Upper lobe of right lung (tissue), 1 donor: ENCODE data around the gene BPIFB3. TPM values are rescaled to one million over a fixed set of nuclear protein-coding genes. Genes with fewer than 3 reads are reported as not detected.

Experiments used
- ATAC-seq: fragments of 200-7000 bp; cut with Tn5 transposase; one replicate; pipeline ENCODE4 v1.9.1; 2020; ENCODE audit warnings: mild to moderate bottlenecking, moderate library complexity
- DNase-seq: peaks from one replicate; pipeline ENCODE4 v3.0.0-alpha.2; 2020
- H3K27ac ChIP-seq: fragments of 200-600 bp; one replicate; pipeline ENCODE4 v1.8.0; 2022
- H3K27me3 ChIP-seq: fragments of 200-600 bp; one replicate; pipeline ENCODE4 v1.8.0; 2022; ENCODE audit warnings: mild to moderate bottlenecking
- H3K36me3 ChIP-seq: fragments of 200-600 bp; one replicate; pipeline ENCODE4 v1.8.0; 2022
- H3K4me1 ChIP-seq: fragments of 200-600 bp; one replicate; pipeline ENCODE4 v1.8.0; 2022
- H3K4me3 ChIP-seq: fragments of 200-600 bp; one replicate; pipeline ENCODE4 v1.8.0; 2022; ENCODE audit warnings: mild to moderate bottlenecking
- H3K9me3 ChIP-seq: fragments of 200-600 bp; one replicate; pipeline ENCODE4 v1.8.0; 2022
- CTCF ChIP-seq: fragments of 200-600 bp; IDR thresholded peaks from one replicate; pipeline ENCODE4 v1.8.0; 2022; ENCODE audit warnings: antibody characterized with exemption
- intact Hi-C: fragments of 100-400 bp; cut with DNase I; formaldehyde crosslinking; loops from one replicate; pipeline ENCODE4 v1.11.0; 2022
- total RNA-seq: library from RNA; stranded (reverse); fragmentation: NEBNext Ultra II Directional; extraction: Animal tissue kit (Norgen Biotek cat#: 25700); gene quantifications from one replicate; pipeline ENCODE4 v1.2.1, GENCODE V29; 2021
- donor health status: DM: no; HTN: yes; CAD: no; lungs with severe emphysema.

BPIFB3 gene
- total RNA-seq, 1 donor from 2014 or later: not detected

- Histone ChIP-seq H3K36me3 (no peaks in the 10 kb centered on the region), H3K27me3 (no peaks in the 10 kb centered on the region), H3K27ac (no peak overlapping the region), H3K4me3 (no peak overlapping the region), H3K4me1 (no peaks in the 10 kb centered on the region), H3K9me3 (no peaks in the 10 kb centered on the region)
- no peak for DNase-seq
- ATAC-seq: no peak
- TF ChIP-seq CTCF: no peak
- intact Hi-C loops: no loop called here
Observed at GRCh38 chr20:33091147-33091546, 37.4 kb downstream of the BPIFB3 start.

GRCh38 chr20:33091693-33092092, 38.0 kb downstream of the BPIFB3 start:
- no peaks in the 10 kb centered on the region for H3K9me3 ChIP-seq
- no peak overlapping the region for H3K27ac ChIP-seq
- no peak overlapping the region for H3K4me3 ChIP-seq
- DNase-seq: no peak
- H3K36me3 ChIP-seq: no peaks in the 10 kb centered on the region
- TF ChIP-seq CTCF: no peak
- intact Hi-C loops: no loop called here
- H3K4me1 ChIP-seq: no peaks in the 10 kb centered on the region
- ATAC-seq: no peak
- H3K27me3 ChIP-seq: no peaks in the 10 kb centered on the region

- intact Hi-C loops: no loop called here
- Histone ChIP-seq H3K27ac (no peak overlapping the region), H3K36me3 (no peaks in the 10 kb centered on the region), H3K4me3 (no peak overlapping the region), H3K27me3 (no peaks in the 10 kb centered on the region), H3K4me1 (no peaks in the 10 kb centered on the region), H3K9me3 (no peaks in the 10 kb centered on the region)
- ATAC-seq (no peak), DNase-seq (no peak)
- TF ChIP-seq CTCF: no peak
Observed at GRCh38 chr20:33092361-33092760, 38.7 kb downstream of the BPIFB3 start.

- no peak overlapping the region for H3K4me3 ChIP-seq
- no peaks in the 10 kb centered on the region for H3K27me3 ChIP-seq
- intact Hi-C loops: no loop called here
- no peak overlapping the region for H3K27ac ChIP-seq
- H3K9me3 ChIP-seq: no peaks in the 10 kb centered on the region
- no peak for ATAC-seq
- no peak for DNase-seq
- TF ChIP-seq CTCF: no peak
- no peaks in the 10 kb centered on the region for H3K36me3 ChIP-seq
- no peaks in the 10 kb centered on the region for H3K4me1 ChIP-seq
Observed at GRCh38 chr20:33093074-33093473, 39.4 kb downstream of the BPIFB3 start.

- no peak for TF ChIP-seq CTCF
- Histone ChIP-seq H3K9me3 (no peaks in the 10 kb centered on the region), H3K27me3 (no peaks in the 10 kb centered on the region), H3K27ac (no peak overlapping the region), H3K4me1 (no peaks in the 10 kb centered on the region), H3K36me3 (no peaks in the 10 kb centered on the region), H3K4me3 (no peak overlapping the region)
- intact Hi-C loops: no loop called here
- DNase-seq (no peak), ATAC-seq (no peak)
Observed at GRCh38 chr20:33093582-33093981, 39.9 kb downstream of the BPIFB3 start.

- no peak for TF ChIP-seq CTCF
- DNase-seq (no peak), ATAC-seq (no peak)
- H3K27ac ChIP-seq: no peak overlapping the region
- no peak overlapping the region for H3K4me3 ChIP-seq
- H3K27me3 ChIP-seq: no peaks in the 10 kb centered on the region
- intact Hi-C loops: no loop called here
- H3K4me1 ChIP-seq: no peaks in the 10 kb centered on the region
- H3K36me3 ChIP-seq: no peaks in the 10 kb centered on the region
- no peaks in the 10 kb centered on the region for H3K9me3 ChIP-seq
Observed at GRCh38 chr20:33095249-33095648, 41.5 kb downstream of the BPIFB3 start.
